CD1c-positive myeloid dendritic cell (primary cell): ENCODE data around the gene RAB23.

Experiments
- DNase-seq: peaks from one replicate; pipeline ENCODE4 v3.0.0-alpha.2; 2016; ENCODE audit errors: extremely low spot score

The RAB23 gene

GRCh38 chr6:57221936-57222742, at the start of gene RAB23:
TSS of gene RAB23 (minus strand) at chr6:57222307. CDS start at chr6:57210380, 11,927 bp downstream.
- peak; percentile 91 for DNase-seq

DNA sequence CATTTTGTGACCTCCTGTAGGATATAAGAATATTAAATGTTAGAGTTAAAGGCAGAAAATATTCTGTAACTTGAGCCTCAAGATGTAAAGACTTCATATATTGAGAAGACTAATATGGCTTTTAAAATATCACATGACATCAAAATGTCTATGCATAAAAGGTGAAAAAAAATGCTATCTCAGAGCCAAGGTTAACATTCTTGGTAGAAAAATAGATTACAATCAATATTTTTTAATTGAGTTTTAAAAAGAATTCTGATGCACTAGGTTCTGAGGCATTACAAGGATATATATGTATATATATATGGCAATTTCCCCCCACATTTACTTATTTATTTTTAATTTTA, 46.2 kb upstream of the RAB23 start:
- DNase-seq, result no peak

DNA sequence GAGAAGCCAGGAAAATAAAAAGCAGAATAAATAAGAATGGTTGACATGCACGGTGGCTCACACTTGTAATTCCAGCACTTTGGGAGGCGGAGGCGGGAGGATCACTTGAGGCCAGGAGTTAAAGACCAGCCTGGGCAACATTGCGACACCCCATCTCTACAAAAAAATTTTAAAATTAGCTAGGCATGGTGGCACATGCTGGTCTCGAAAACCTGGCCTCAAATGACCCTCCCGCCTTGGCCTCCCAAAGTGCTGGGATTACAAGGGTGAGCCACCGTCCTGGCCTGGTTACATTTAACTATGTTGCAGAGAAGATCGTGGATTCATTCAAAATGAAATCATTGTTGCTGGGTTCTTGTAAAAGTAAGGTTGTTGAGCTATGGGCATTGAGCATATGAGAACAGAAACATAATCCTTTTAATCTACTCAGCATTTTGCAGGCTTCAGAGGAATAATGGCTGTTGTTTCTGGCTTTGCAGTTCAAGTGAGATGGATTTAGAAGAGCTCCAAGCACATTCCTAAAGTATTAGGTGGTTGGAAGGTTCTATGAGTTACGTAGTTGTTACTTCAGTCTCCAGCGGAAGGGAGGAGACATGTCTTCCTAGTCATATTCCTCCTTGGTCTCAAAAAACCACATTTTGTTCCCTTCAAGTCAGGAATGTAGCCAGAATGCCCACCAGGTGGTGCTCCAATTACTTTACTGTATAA, 45.6 kb upstream of the RAB23 start:
- DNase-seq, result peak; percentile 46

DNA sequence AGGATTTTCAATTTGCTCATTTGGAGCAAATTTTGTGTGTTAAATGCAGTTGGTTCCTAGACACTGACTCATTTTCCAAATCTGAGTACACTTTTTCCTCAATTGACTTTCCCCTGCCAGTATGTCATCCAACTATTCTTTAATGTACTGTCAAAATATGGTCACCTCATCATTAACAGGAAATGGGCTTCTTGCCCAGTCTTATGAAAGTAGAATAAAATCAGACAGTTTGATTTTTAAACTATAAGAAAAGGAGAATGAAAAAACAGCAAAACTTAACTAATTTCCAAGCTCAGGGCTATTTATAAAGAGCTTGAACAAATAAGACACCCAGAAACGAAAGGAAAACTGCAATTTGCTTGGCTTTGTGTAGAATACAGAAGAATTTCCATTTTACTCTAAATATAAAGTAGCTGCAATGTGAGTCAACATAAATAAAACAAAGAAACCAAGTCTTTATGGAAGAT, 43.7 kb upstream of the RAB23 start:
- no peak for DNase-seq

DNA sequence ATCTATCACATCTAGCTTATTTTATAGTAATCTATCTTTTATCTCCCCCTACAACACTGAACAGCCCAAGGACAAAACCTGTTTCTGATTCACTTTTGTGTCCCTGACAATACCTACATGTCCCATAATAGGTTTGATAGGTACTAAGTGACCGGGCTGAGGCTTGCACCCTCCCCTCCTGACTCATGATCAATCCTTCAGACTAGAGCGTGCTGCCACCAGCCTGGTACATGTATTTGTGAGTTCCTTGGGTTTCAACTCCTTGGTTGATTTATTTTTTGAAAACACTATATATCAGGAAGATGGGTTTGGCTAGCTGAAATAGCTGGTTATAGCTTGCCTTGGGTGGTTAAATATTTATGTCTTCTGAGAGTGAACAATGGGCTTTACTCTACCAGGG, 41.6 kb upstream of the RAB23 start:
- no peak for DNase-seq

- DNase-seq, result no peak
Measured at GRCh38 chr6:57262901-57263694, 41.0 kb upstream of the RAB23 start.

GRCh38 chr6:57262488-57262887, 40.4 kb upstream of the RAB23 start:
- DNase-seq, result no peak

GRCh38 chr6:57261926-57262325, 39.8 kb upstream of the RAB23 start:
- no peak for DNase-seq

- no peak for DNase-seq
Measured at GRCh38 chr6:57259064-57259463, 37.0 kb upstream of the RAB23 start.

GRCh38 chr6:57257911-57258541, 35.9 kb upstream of the RAB23 start:
- DNase-seq, result no peak

- DNase-seq, result no peak
Measured at GRCh38 chr6:57256541-57256940, 34.4 kb upstream of the RAB23 start.

GRCh38 chr6:57255451-57256169, 33.5 kb upstream of the RAB23 start:
- DNase-seq, result no peak

DNA sequence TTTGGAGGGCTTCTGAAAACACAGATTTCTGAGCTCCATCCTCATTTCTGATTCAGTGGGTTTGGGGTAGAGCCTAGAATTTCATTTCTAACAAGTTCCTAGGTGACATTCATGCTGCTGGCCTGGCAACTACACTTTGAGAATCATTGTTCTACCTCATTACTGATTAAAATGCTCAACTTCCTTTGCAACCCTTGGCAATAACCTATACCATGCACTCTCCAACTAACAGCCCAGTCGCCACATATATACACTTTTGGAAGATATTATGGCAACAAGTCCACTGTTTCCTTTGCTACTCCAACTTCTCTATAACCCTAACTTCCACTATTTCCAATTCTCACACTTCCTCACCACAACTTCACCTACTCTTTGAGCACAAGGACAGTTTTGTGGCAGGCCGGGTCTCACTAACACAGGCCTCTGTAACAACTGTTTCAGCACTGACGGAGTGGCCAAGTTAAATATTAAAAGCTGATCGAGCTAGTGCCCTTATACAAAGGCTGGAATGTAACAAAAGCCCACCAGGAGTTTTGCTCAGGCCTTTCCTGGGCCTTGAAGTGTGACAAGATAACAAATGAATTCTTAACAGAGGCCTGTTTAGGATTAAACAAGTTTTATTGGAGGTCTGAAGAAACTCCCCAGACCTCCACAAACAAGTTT, 32.1 kb upstream of the RAB23 start:
- no peak for DNase-seq

- DNase-seq, result no peak
Measured at GRCh38 chr6:57252975-57253374, 30.9 kb upstream of the RAB23 start.

GRCh38 chr6:57252137-57252536, 30.0 kb upstream of the RAB23 start:
- DNase-seq, result no peak

DNA sequence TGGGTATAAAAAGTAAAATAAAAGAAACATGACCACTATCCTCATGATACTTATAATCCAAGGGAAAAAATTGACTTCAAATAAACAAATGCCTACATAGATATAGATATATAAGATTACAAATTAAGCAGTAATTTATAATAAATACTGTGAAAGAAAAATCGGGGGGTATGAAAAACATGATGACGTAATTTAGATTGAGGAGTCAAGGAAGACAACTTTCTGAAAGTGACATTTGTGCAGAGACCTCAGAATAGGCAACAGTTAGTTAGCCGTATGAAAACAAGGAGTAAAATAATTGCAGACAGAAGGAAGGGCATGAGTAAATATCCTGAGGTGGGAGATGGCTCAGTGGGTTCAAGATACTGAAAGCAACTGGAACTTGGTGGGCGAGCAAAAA, 28.2 kb upstream of the RAB23 start:
- no peak for DNase-seq

GRCh38 chr6:57248311-57248895, 26.3 kb upstream of the RAB23 start:
- no peak for DNase-seq

GRCh38 chr6:57247603-57248002, 25.5 kb upstream of the RAB23 start:
- no peak for DNase-seq

DNA sequence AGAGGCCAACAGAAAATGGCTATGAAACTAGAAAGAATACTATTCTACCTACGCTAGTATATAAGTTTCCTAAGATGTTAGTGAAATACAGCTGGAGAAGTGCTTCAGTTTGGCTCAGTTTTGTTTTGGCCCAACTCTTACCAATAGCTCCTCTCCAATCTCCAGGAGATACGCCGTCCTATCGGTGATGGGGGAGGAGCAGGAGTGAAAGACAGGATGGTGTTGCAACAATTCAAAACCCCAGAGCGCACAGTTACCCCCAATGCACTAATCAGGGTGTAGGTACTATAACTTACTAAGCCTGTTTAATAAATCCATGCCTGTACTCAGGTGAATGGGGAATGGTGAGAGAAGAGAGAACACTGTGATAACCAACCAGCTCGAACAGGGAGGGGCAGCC, 24.2 kb upstream of the RAB23 start:
- no peak for DNase-seq

DNA sequence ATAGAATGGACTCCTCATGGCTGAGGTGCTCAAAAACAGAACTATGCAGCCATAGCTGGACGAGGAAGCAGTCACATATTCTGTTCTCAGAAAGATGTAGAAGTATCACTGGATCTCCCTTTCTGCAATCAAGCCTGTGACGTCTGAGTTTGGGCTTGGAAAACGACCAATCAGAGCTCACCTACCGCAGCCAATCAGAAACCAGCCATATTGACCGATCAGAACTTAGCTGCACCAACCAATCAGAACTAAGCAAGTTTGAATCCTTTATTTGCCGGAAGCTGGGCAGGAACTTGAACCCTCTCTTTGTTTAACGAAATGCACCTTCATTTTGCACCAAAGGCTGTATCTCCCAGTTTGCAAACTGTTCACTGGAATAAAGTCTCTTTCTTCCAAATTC, 21.8 kb upstream of the RAB23 start:
- DNase-seq, result no peak
